Right lobe of liver (tissue), 4 donors: Measurements from ENCODE around the gene MN1.

ENCODE experiments used
- POLR2A ChIP-seq: fragments of 450-650 bp; IDR thresholded peaks from one replicate; pipeline ENCODE4 v1.6.1; 2017; ENCODE audit warnings: antibody characterized with exemption, mild to moderate bottlenecking
- TF ChIP-seq, protein P1 (sequence below), 4 donors: fragments of 200-600 bp in 3 of 4; fragments of 450-650 bp in 1 of 4; IDR thresholded peaks; one replicate each; pipeline versions ENCODE4 v1.5.1 to v1.8.0; 2016 to 2022; ENCODE audit warnings: antibody characterized with exemption in 4 of 4, mild to moderate bottlenecking in 2 of 4
- donor health status: DM: no; HTN: no; CAD: no.
- donor health status: DM: no; HTN: no; CAD: no.
- donor health status: DM: no; HTN: yes; CAD: no.

DNA sequence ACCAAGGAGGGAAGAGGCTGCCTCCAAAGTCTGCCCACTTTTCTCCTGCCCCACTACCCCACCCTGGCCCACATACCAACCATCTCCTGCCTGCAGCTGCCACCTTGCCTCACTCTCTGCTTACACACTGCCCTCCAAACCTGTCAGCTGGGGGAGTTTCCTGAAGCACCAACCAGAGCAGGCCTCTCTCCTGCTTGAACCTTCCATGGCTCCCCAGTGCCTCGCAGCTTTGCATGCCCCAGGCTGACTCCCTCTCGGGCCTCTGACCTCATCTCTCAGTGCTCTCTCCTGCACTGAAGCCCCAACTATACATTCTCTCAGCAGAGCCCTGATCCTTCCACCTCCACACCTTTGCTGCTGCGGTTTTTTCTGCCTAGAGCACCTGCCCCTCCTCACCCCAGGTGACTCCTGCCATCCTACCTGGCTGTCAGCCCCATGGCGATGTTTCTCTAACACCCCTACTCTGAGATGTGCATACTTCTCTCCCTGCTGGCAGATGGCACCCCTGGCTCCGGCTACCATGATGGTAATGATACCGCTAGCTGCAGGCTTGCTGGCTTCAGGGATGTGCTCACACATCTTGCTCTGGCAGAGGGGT lies 43.5 kb downstream of the MN1 start:
- TF ChIP-seq, protein P1, sequence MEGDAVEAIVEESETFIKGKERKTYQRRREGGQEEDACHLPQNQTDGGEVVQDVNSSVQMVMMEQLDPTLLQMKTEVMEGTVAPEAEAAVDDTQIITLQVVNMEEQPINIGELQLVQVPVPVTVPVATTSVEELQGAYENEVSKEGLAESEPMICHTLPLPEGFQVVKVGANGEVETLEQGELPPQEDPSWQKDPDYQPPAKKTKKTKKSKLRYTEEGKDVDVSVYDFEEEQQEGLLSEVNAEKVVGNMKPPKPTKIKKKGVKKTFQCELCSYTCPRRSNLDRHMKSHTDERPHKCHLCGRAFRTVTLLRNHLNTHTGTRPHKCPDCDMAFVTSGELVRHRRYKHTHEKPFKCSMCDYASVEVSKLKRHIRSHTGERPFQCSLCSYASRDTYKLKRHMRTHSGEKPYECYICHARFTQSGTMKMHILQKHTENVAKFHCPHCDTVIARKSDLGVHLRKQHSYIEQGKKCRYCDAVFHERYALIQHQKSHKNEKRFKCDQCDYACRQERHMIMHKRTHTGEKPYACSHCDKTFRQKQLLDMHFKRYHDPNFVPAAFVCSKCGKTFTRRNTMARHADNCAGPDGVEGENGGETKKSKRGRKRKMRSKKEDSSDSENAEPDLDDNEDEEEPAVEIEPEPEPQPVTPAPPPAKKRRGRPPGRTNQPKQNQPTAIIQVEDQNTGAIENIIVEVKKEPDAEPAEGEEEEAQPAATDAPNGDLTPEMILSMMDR (IDR thresholded peaks at IDR 0.05): no peak
- TF ChIP-seq POLR2A: no peak
